GM23338 (cell line): ENCODE results near the gene ZNF318. TPM values are rescaled to one million over a fixed set of nuclear protein-coding genes. Genes with fewer than 3 reads are reported as not detected.

ENCODE experiments used
- ATAC-seq: fragments of 200-7000 bp; cut with Tn5 transposase; 3 replicates; pipeline ENCODE4 v1.9.1; 2020
- DNase-seq: peaks from one replicate; pipeline ENCODE4 v3.0.0-alpha.2; 2015; ENCODE audit warnings: low spot score
- H2AFZ ChIP-seq: fragments of 200-600 bp; sonication (generic); 2 replicates; pipeline ENCODE4 v1.8.0; 2016; ENCODE audit warnings: antibody characterized with exemption, mild to moderate bottlenecking, moderate library complexity
- H3F3A ChIP-seq: fragments of 200-600 bp; sonication (generic); replicated peaks from 2 replicates; pipeline ENCODE4 v1.8.0; 2017; ENCODE audit warnings: antibody characterized with exemption, mixed run types, low read depth
- H3K27ac ChIP-seq: fragments of 200-600 bp; sonication (generic); 2 replicates; pipeline ENCODE4 v1.6.1; 2016; ENCODE audit warnings: low read depth
- H3K27me3 ChIP-seq: fragments of 200-600 bp; sonication (generic); 2 replicates; pipeline ENCODE4 v1.8.0; 2016; ENCODE audit warnings: mild to moderate bottlenecking, mixed run types, moderate library complexity; ENCODE audit not compliant: insufficient read depth
- H3K36me3 ChIP-seq: fragments of 200-600 bp; sonication (generic); 2 replicates; pipeline ENCODE4 v1.8.0; 2016; ENCODE audit warnings: mild to moderate bottlenecking; ENCODE audit not compliant: insufficient read depth
- H3K4me1 ChIP-seq: fragments of 200-600 bp; sonication (generic); 2 replicates; pipeline ENCODE4 v1.8.0; 2016; ENCODE audit warnings: mild to moderate bottlenecking, moderate library complexity; ENCODE audit not compliant: insufficient read depth
- H3K4me2 ChIP-seq: fragments of 200-600 bp; sonication (generic); 2 replicates; pipeline ENCODE4 v1.7.1; 2017; ENCODE audit warnings: mixed run types
- H3K4me3 ChIP-seq: fragments of 200-600 bp; sonication (generic); 2 replicates; pipeline ENCODE4 v1.6.1; 2016; ENCODE audit warnings: mixed run types
- H3K79me2 ChIP-seq: fragments of 200-600 bp; sonication (generic); replicated peaks from 2 replicates; pipeline ENCODE4 v1.8.0; 2017; ENCODE audit warnings: mild to moderate bottlenecking; ENCODE audit not compliant: insufficient read depth
- H3K9me2 ChIP-seq: fragments of 200-600 bp; sonication (generic); 2 replicates; pipeline ENCODE4 v1.8.0; 2017; ENCODE audit not compliant: insufficient read depth
- H4K20me1 ChIP-seq: fragments of 200-600 bp; sonication (generic); replicated peaks from 2 replicates; pipeline ENCODE4 v1.8.0; 2017; ENCODE audit warnings: mild to moderate bottlenecking; ENCODE audit not compliant: insufficient read depth
- H3K27ac Mint-ChIP-seq: 2 replicates; pipeline ENCODE4 v1.8.0; 2020; ENCODE audit warnings: inconsistent platforms, mild to moderate bottlenecking, moderate library complexity, mixed read lengths
- H3K27me3 Mint-ChIP-seq: 3 replicates; pipeline ENCODE4 v1.8.0; 2022; ENCODE audit warnings: low read depth, mild to moderate bottlenecking, moderate library complexity, mixed read lengths, inconsistent platforms; ENCODE audit not compliant: insufficient read depth, poor library complexity
- H3K36me3 Mint-ChIP-seq: 3 replicates; pipeline ENCODE4 v1.8.0; 2021; ENCODE audit warnings: low read depth, mild to moderate bottlenecking, inconsistent platforms, moderate library complexity, mixed read lengths
- H3K4me1 Mint-ChIP-seq: 3 replicates; pipeline ENCODE4 v1.8.0; 2020; ENCODE audit warnings: mild to moderate bottlenecking, inconsistent platforms, mixed read lengths
- H3K4me3 Mint-ChIP-seq: 3 replicates; pipeline ENCODE4 v1.8.0; 2021; ENCODE audit warnings: moderate library complexity, mild to moderate bottlenecking, inconsistent platforms, mixed read lengths
- H3K9me3 Mint-ChIP-seq: 3 replicates; pipeline ENCODE4 v1.8.0; 2020; ENCODE audit warnings: moderate library complexity, mild to moderate bottlenecking, inconsistent platforms, mixed read lengths
- CREB1 ChIP-seq: fragments of 250-450 bp; sonication (Bioruptor Pico); IDR thresholded peaks from 2 replicates; pipeline ENCODE4 v1.5.0; 2020; ENCODE audit warnings: low read depth, mild to moderate bottlenecking, moderate library complexity
- CTCF ChIP-seq, 2 experiments: fragments of 200-600 bp in 1 of 2; sonication (generic) in 1 of 2; conservative IDR thresholded peaks; 2 replicates each; pipeline versions ENCODE4 v1.5.1 to v1.6.1; 2016 to 2017; ENCODE audit warnings: antibody characterized with exemption in 2 of 2, low read depth in 2 of 2, mild to moderate bottlenecking in 2 of 2, moderate library complexity in 1 of 2
- ETS1 ChIP-seq: IDR thresholded peaks from 2 replicates; pipeline ENCODE4 v1.6.1; 2016; ENCODE audit warnings: antibody characterized with exemption
- EZH2 ChIP-seq: fragments of 200-600 bp; sonication (generic); IDR thresholded peaks from one replicate; pipeline ENCODE4 v1.8.0; 2017; ENCODE audit warnings: antibody characterized with exemption, mild to moderate bottlenecking, low read depth; ENCODE audit not compliant: unreplicated experiment
- EZH2phosphoT487 ChIP-seq: fragments of 200-600 bp; sonication (generic); IDR thresholded peaks from one replicate; pipeline ENCODE4 v1.8.1; 2018; ENCODE audit warnings: antibody characterized with exemption; ENCODE audit not compliant: unreplicated experiment
- JUNB ChIP-seq: IDR thresholded peaks from one replicate; pipeline ENCODE4 v1.6.1; 2016; ENCODE audit warnings: antibody characterized with exemption; ENCODE audit not compliant: unreplicated experiment
- NANOG ChIP-seq: IDR thresholded peaks from 2 replicates; pipeline ENCODE4 v1.6.1; 2016; ENCODE audit warnings: antibody characterized with exemption, borderline replicate concordance
- POLR2AphosphoS5 ChIP-seq: IDR thresholded peaks from 2 replicates; pipeline ENCODE4 v1.6.1; 2016; ENCODE audit warnings: antibody characterized with exemption, low read depth
- REST ChIP-seq: IDR thresholded peaks from one replicate; pipeline ENCODE4 v1.6.1; 2018; ENCODE audit warnings: antibody characterized with exemption; ENCODE audit not compliant: unreplicated experiment
- STAT1 ChIP-seq: IDR thresholded peaks from one replicate; pipeline ENCODE4 v1.6.1; 2016; ENCODE audit warnings: antibody characterized with exemption; ENCODE audit not compliant: unreplicated experiment
- ZNF114 ChIP-seq: fragments of 250-450 bp; sonication (Bioruptor Pico); IDR thresholded peaks from 2 replicates; pipeline ENCODE4 v1.5.0; 2020; ENCODE audit warnings: mild to moderate bottlenecking, moderate library complexity
- ZNF331 ChIP-seq: fragments of 250-450 bp; sonication (Bioruptor Pico); IDR thresholded peaks from 2 replicates; pipeline ENCODE4 v1.5.0; 2020; ENCODE audit warnings: low read depth, mild to moderate bottlenecking, moderate library complexity
- ZNF462 ChIP-seq: fragments of 250-450 bp; sonication (Bioruptor Pico); IDR thresholded peaks from 2 replicates; pipeline ENCODE4 v1.5.0; 2020; ENCODE audit warnings: mild to moderate bottlenecking, moderate library complexity
- polyA plus RNA-seq: library from polyadenylated mRNA; unstranded; fragments of >200 nt; fragmentation: Nextera tagmentation; extraction: Ambion mirVana; gene quantifications from 2 replicates; pipeline ENCODE4 v1.2.1, GENCODE V29; 2016
- total RNA-seq: library from RNA; depleted of rRNA; stranded (reverse); fragments of >200 nt; shearing (Covaris generic); gene quantifications from 2 replicates; pipeline ENCODE4 v1.2.3, GENCODE V29; 2014

Gene ZNF318
- total and polyA plus RNA-seq, 2 experiments from 2014 or later, result 8.7 to 19.5 TPM

- TF ChIP-seq STAT1 (no peak), JUNB (no peak), ZNF462 (no peak), ZNF114 (CRISPR knock-in tag) (no peak), ETS1 (no peak), NANOG (no peak), EZH2phosphoT487 (no peak), CREB1 (no peak), ZNF331 (CRISPR knock-in tag) (no peak), CTCF (conservative IDR thresholded peaks at IDR 0.05; ENCODE audit: low read depth in 2 of 2) (no peak), POLR2AphosphoS5 (no peak), REST (no peak), EZH2 (no peak)
- Mint-ChIP-seq H3K27ac (no peak overlapping the region), H3K4me3 (no peak overlapping the region)
These were observed 7.1 kb upstream of the ZNF318 start for GRCh38 chr6:43376551-43376981.

More at GRCh38 chr6:43376551-43376981, 7.1 kb upstream of the ZNF318 start:
- DNase-seq, result no peak
- H3K27me3 Mint-ChIP-seq, result peaks cover 5% of the 10 kb centered on the region
- Histone ChIP-seq H3K27ac (no peak overlapping the region), H3K4me2 (no peak overlapping the region), H3F3A (no peaks in the 10 kb centered on the region), H4K20me1 (no peaks in the 10 kb centered on the region), H3K79me2 (no peaks in the 10 kb centered on the region), H3K4me3 (no peak overlapping the region), H3K9me2 (no peaks in the 10 kb centered on the region), H3K4me1 (no peaks in the 10 kb centered on the region), H3K27me3 (no peaks in the 10 kb centered on the region), H2AFZ (no peak overlapping the region), H3K36me3 (no peaks in the 10 kb centered on the region)
- no peaks in the 10 kb centered on the region for H3K36me3 Mint-ChIP-seq
- no peaks in the 10 kb centered on the region for H3K9me3 Mint-ChIP-seq
- H3K4me1 Mint-ChIP-seq, result peaks cover 3% of the 10 kb centered on the region; the same call in 1 of the 3 replicates
- ATAC-seq, result no peak
